HG02763 (cell line): Measurements from ENCODE around the gene CGB8.

Experiments used
- ATAC-seq: cut with Tn5 transposase; IDR thresholded peaks from one replicate; pipeline ENCODE4 v1.9.1; 2021; ENCODE audit warnings: mild to moderate bottlenecking, moderate library complexity; ENCODE audit not compliant: unreplicated experiment

The CGB8 gene

DNA sequence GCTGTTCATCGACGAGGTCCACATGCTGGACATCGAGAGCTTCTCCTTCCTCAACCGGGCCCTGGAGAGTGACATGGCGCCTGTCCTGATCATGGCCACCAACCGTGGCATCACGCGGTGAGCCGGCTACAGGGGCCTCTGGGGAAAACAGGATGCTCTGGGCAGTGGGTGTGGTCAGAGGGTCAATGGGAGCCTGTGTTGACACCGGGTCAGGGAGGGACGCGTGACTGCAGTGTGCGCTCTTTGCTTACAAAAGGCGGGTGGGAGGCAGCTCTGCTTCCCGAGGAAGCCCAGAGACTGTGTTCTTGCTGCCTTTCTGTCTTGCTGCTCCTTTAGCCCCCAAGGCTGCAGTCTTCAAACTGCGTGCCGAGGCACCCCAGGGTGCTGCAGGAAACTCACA, 37.7 kb downstream of the CGB8 start:
- no peak for ATAC-seq

DNA sequence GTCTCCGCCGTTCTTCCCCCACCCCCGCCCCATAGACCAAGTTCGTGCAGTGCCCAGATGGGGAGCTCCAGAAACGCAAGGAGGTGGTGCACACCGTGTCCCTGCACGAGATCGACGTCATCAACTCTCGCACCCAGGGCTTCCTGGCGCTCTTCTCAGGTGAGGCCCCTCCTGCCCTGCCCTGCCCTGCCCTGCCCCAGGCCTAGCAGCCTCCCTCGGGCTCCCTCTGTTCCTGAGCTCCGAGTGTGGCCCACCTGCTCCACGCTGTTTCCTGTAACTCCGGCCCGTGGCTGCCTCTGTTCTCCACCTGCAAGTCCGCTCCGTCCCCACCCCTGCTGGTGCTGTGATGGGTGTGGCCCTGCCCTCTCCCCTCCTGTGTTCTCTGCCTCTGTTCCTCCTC, 38.5 kb downstream of the CGB8 start:
- no peak for ATAC-seq

DNA sequence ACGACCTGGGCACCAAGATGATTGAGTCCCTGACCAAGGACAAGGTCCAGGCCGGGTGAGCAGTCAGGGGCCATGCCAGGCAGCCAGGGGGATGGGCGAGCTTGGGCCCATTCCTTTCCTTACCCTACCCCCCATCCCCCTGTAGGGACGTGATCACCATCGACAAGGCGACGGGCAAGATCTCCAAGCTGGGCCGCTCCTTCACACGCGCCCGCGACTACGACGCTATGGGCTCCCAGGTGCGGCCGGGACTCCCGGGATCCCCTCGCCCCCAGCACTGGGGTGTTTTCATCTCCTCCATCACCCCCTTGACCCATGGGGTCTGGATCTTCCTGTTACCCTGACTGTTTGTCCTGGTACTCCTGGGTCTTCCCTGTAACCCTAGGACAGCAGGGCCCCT, 39.1 kb downstream of the CGB8 start:
- ATAC-seq = no peak

DNA sequence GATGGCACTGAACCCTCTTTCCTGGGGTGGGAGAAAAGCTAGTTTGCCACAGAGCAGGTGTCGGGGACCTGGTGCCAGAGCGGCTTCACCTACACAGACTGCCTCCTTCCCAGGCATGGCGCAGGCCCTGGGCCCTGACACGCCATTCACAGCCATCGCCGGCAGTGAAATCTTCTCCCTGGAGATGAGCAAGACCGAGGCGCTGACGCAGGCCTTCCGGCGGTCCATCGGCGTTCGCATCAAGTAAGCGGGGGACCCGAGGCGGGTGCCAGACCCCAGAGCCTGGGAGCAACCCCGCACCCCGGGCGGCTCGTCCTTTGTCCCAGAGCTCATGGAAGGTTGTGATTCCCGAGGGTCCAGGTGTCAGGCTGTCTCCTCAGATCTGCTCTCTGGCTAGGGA, 42.0 kb downstream of the CGB8 start:
- no peak for ATAC-seq

DNA sequence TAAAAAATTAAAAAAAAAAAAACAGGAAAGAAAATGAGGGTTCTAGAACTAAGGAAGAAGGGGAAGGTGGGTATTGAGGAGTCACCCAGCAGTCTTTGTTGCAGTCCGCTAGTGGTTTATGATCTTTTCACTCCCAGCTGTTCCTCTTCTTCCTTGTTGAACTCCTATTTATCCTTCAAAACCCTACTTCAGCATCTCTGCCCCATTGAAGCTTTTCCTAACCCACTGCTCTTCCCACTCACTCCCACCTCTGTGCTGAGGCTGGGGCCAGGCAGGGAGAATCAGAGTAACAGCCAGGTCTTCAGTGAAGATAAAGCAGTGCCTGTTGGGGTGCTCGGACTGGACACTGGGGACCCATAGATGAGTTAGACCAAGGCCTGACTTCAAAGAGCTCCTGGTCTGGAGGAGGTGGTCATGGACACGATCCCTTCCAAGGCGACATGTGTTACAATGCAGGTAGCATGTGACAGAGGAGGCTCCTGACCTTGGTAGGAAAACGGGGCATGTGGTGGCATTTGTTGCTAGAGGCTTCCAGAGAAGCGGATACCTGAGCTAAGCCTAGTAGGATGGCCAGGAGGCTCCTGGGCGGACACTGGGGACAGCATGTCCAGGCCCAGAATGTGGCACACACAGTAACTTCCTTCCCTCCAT, 43.8 kb downstream of the CGB8 start:
- no peak for ATAC-seq

DNA sequence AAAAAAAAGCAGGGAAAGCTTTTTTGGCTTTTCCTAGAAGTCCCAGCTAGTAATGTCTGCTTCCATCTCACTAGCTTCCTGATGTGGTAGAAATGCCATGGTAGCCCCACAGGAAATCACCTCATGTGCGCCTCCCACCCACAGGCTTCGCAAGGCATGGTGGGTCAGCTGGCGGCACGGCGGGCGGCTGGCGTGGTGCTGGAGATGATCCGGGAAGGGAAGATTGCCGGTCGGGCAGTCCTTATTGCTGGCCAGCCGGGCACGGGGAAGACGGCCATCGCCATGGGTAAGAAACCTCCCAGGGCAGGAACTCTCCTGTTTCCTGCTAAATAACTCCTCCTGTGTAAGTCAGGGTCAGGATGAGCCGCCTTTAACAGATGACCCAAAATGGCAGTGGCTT, 44.8 kb downstream of the CGB8 start:
- ATAC-seq = no peak

DNA sequence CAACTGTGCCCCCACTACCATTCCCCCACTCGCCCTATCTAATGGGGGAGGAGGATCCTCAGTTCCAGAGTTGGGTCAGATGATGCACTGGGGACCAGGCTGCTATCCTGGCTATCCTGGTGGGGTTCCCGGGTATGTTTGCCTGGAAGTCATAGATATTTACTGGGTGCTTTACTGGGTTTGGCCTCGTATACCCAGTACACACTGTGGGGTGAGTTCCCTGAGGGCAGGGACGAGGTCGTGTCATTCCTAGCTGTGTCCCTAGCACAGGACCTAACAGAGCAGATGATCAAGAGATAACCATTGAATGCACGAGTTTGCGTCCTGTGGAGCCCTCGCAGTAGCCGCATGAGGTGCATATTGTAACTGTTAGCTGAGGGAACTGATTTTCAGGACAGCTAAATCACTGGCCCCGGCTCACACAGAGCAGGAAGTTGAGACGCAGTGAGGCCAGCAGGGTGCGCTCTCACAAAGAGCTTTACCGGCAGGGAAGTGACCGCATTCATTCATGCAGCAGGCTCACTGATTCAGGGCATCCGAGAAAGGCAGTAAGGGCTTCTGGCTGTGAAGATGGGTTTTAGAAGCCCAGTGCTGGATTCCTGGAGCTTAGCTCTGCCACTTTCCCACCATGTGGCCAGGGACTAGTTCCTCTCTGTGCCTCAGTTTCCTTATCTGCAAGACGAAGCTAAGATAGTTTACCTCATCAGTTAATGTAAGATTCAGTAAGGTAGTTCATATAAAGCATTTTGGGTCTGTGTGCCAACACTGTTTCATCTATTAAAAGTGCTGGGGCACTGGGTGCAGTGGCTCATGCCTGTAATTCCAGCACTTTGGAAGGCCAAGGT, 49.2 kb downstream of the CGB8 start:
- no peak for ATAC-seq

DNA sequence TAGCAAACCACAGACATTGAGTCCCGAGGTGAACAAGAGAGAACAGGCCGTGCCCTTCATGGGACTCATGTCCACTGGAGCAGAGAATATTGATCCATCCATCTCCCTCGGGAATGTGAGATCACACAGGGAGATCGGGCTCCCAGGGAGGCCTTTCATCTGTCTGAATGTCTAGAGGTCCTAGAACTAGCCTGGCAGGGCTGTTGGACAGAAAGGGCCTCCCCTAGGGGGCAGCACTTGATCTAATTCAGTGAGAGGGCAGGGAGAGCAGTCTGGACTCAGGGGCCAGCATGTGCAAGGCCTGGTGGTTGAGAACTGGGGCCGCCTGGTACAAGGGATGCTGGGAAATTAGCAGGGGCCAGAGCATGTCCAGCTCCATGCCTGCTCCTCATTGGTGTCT, 50.9 kb downstream of the CGB8 start:
- ATAC-seq = no peak
